CD4-positive, alpha-beta T cell (primary cell): ENCODE results near the gene HTR1B. TPM values are rescaled to one million over a fixed set of nuclear protein-coding genes. Genes with fewer than 3 reads are reported as not detected.

Source experiments
- ATAC-seq: fragments of 200-7000 bp; cut with Tn5 transposase; one replicate; pipeline ENCODE4 v1.10.0; 2022; ENCODE audit warnings: mild to moderate bottlenecking; ENCODE audit not compliant: poor library complexity
- CTCF ChIA-PET: fragments of 350-600 bp; sonication (Branson Sonifier 250); formaldehyde crosslinking; loops from one replicate; lab custom pipeline; 2021; ENCODE audit warnings: antibody characterized with exemption, inconsistent platforms; lab: Charles Lee
- POLR2A ChIA-PET: fragments of 350-600 bp; sonication (Branson Sonifier 250); formaldehyde crosslinking; loops from one replicate; lab custom pipeline; 2021; ENCODE audit warnings: antibody characterized with exemption, inconsistent platforms; lab: Charles Lee
- DNase-seq, 14 experiments: peaks; one replicate each; pipeline ENCODE4 v3.0.0-alpha.2; 2013 to 2020; ENCODE audit warnings: mixed read lengths in 2 of 14
- H3K27ac ChIP-seq, 2 donors: one replicate each; pipeline versions ENCODE4 v1.5.1 to v1.7.0; 2013; ENCODE audit warnings: low read length in 2 of 2, low read depth in 1 of 2, mild to moderate bottlenecking in 1 of 2
- H3K27me3 ChIP-seq, 2 experiments: 1 replicate in 1 of 2; 2 replicates in 1 of 2; pipeline versions ENCODE4 v1.6.1 to v1.7.0; 2013; ENCODE audit warnings: low read length in 2 of 2, control low read depth in 1 of 2, mild to moderate bottlenecking in 1 of 2, moderate library complexity in 1 of 2; ENCODE audit not compliant: insufficient read depth in 2 of 2, control insufficient read depth in 1 of 2
- H3K36me3 ChIP-seq: one replicate; pipeline ENCODE4 v1.6.1; 2013; ENCODE audit warnings: low read length, control low read depth; ENCODE audit not compliant: insufficient read depth
- H3K4me1 ChIP-seq: one replicate; pipeline ENCODE4 v1.6.1; 2013; ENCODE audit warnings: low read length, control low read depth; ENCODE audit not compliant: insufficient read depth
- H3K4me3 ChIP-seq: one replicate; pipeline ENCODE4 v1.5.1; 2013; ENCODE audit warnings: mild to moderate bottlenecking, low read length, moderate library complexity
- H3K9me3 ChIP-seq, 2 experiments: 1 replicate in 1 of 2; 2 replicates in 1 of 2; pipeline versions ENCODE4 v1.6.1 to v1.7.0; 2013; ENCODE audit warnings: low read length in 2 of 2, mild to moderate bottlenecking in 2 of 2, control low read depth in 1 of 2, moderate library complexity in 1 of 2; ENCODE audit not compliant: control insufficient read depth in 1 of 2, insufficient read depth in 1 of 2
- H3K27ac Mint-ChIP-seq: one replicate; pipeline ENCODE4 v1.8.0; 2020; ENCODE audit warnings: mixed read lengths
- H3K27me3 Mint-ChIP-seq: one replicate; pipeline ENCODE4 v1.8.0; 2021; ENCODE audit warnings: mixed read lengths
- H3K36me3 Mint-ChIP-seq: one replicate; pipeline ENCODE4 v1.8.0; 2021; ENCODE audit warnings: low read depth, mixed read lengths
- H3K4me1 Mint-ChIP-seq: one replicate; pipeline ENCODE4 v1.8.0; 2021; ENCODE audit warnings: low read depth, mixed read lengths
- H3K4me3 Mint-ChIP-seq: one replicate; pipeline ENCODE4 v1.8.0; 2020; ENCODE audit warnings: mild to moderate bottlenecking, mixed read lengths
- H3K9me3 Mint-ChIP-seq: one replicate; pipeline ENCODE4 v1.8.0; 2020; ENCODE audit warnings: mixed read lengths
- intact Hi-C, 2 experiments: fragments of 100-400 bp; cut with DNase I in 1 of 2; cut with micrococcal nuclease in 1 of 2; formaldehyde crosslinking; loops; one replicate each; pipeline versions ENCODE4 v1.15.1 to v1.9.0; 2023 to 2025; cut with DNase I, micrococcal nuclease
- total RNA-seq, 174 experiments: library from RNA in 2 of 174; stranded (reverse) in 2 of 174; gene quantifications; one replicate each; pipeline ENCODE4 v1.2.3 and lab custom pipeline; 2021 to 2026
- TF ChIP-seq, protein P1 (sequence below): fragments of 200-600 bp; IDR thresholded peaks from one replicate; pipeline ENCODE4 v1.8.0; 2022; ENCODE audit warnings: antibody characterized with exemption, mild to moderate bottlenecking

The HTR1B gene
- total RNA-seq, 2 experiments from 2014 or later = not detected

DNA sequence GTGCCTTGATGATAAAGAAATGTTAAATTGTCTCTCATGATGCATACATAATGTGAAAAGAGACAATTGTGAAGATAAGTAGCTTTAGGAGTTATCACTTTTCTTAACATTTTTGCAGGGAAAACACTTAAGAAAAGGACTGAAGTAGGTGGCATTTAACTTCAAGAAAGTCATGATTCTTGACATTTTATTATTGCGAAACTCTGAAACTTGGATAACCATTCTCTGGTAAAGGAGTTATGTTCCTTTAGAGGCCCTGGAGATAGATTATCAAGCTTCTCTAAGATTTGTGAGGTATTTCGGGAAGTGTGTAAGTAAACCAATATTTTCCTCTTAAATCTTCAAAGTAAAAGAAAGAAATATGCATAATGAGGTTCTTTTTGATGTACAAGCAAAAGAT is 38.5 kb downstream of the HTR1B start:
- Mint-ChIP-seq H3K4me1 (no peaks in the 10 kb centered on the region), H3K4me3 (no peak overlapping the region), H3K27ac (no peak overlapping the region), H3K9me3 (no peaks in the 10 kb centered on the region), H3K36me3 (no peaks in the 10 kb centered on the region), H3K27me3 (no peaks in the 10 kb centered on the region)
- Histone ChIP-seq H3K36me3 (no peaks in the 10 kb centered on the region), H3K27me3 (no peaks in the 10 kb centered on the region), H3K4me3 (no peak overlapping the region), H3K4me1 (no peaks in the 10 kb centered on the region), H3K27ac (no peak overlapping the region), H3K9me3 (peaks cover 0 to 8% of the 10 kb centered on the region in 2 experiments)
- DNase-seq = no peak
- no peak for ATAC-seq
- ChIA-PET CTCF (no interaction called here), POLR2A (no interaction called here)
- intact Hi-C loops = no loop called here
- TF ChIP-seq, protein P1, sequence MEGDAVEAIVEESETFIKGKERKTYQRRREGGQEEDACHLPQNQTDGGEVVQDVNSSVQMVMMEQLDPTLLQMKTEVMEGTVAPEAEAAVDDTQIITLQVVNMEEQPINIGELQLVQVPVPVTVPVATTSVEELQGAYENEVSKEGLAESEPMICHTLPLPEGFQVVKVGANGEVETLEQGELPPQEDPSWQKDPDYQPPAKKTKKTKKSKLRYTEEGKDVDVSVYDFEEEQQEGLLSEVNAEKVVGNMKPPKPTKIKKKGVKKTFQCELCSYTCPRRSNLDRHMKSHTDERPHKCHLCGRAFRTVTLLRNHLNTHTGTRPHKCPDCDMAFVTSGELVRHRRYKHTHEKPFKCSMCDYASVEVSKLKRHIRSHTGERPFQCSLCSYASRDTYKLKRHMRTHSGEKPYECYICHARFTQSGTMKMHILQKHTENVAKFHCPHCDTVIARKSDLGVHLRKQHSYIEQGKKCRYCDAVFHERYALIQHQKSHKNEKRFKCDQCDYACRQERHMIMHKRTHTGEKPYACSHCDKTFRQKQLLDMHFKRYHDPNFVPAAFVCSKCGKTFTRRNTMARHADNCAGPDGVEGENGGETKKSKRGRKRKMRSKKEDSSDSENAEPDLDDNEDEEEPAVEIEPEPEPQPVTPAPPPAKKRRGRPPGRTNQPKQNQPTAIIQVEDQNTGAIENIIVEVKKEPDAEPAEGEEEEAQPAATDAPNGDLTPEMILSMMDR = no peak

DNA sequence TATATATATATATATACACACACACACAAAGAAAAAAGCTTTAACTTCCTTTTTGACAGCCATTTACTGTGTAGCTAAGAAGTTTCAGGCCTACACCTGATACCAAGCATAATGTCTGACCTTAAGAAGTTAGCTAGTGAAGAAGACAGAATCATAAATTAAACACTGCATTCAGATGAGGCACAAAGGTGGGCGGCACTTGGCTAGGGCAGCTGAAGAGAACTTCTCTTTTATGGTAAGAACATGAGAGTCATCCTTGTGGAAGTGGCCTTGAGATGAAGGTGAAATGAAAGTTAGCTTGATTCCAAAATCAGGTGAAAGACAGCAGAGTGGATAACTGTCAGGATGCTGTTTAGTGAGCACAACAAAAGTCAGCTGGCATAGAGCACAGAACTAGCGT is 46.5 kb downstream of the HTR1B start:
- H3K4me1 Mint-ChIP-seq = no peaks in the 10 kb centered on the region
- ATAC-seq = no peak
- no peaks in the 10 kb centered on the region for H3K36me3 Mint-ChIP-seq
- H3K9me3 Mint-ChIP-seq = peaks cover 5% of the 10 kb centered on the region
- Histone ChIP-seq H3K36me3 (no peaks in the 10 kb centered on the region), H3K4me3 (no peak overlapping the region), H3K9me3 (no peaks in the 10 kb centered on the region), H3K27ac (no peak overlapping the region), H3K27me3 (no peaks in the 10 kb centered on the region), H3K4me1 (no peaks in the 10 kb centered on the region)
- H3K27ac Mint-ChIP-seq = no peak overlapping the region
- DNase-seq = no peak
- ChIA-PET POLR2A (no interaction called here), CTCF (interaction anchor here (0.8 kb wide), 1 partner anchor 16 kb away, joined by 3 read pairs; no protein-coding TSS in a partner anchor)
- intact Hi-C loops = no loop called here
- no peaks in the 10 kb centered on the region for H3K27me3 Mint-ChIP-seq
- TF ChIP-seq, protein P1 = no peak
- H3K4me3 Mint-ChIP-seq = no peak overlapping the region

DNA sequence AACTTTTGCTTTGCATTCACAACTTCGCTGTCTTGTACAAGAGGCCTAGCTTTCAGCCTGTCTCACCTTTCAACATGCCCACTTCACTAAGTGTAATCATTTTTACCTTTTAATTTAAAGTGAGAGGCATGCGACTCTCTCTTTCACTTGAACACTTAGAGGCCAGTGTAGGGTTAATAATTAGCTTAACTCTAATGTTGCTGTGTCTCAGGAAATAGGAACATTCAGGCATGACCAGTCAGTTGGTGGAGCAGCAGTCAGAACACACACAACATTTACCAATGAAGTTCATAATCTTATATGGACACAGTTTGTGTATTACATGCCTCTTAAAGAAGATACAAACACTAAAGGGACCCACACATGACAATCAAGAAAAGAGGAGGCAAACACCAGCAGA is 47.6 kb downstream of the HTR1B start:
- Mint-ChIP-seq H3K27ac (no peak overlapping the region), H3K9me3 (peaks cover 5% of the 10 kb centered on the region), H3K27me3 (no peaks in the 10 kb centered on the region), H3K36me3 (no peaks in the 10 kb centered on the region), H3K4me1 (no peaks in the 10 kb centered on the region), H3K4me3 (no peak overlapping the region)
- no peaks in the 10 kb centered on the region for H3K9me3 ChIP-seq
- TF ChIP-seq, protein P1 = no peak
- no peak for DNase-seq
- H3K4me3 ChIP-seq = no peak overlapping the region
- intact Hi-C loops = no loop called here
- no peaks in the 10 kb centered on the region for H3K27me3 ChIP-seq
- POLR2A ChIA-PET = no interaction called here
- H3K27ac ChIP-seq = no peak overlapping the region
- ATAC-seq = no peak
- H3K4me1 ChIP-seq = no peaks in the 10 kb centered on the region
- H3K36me3 ChIP-seq = no peaks in the 10 kb centered on the region
- CTCF ChIA-PET = no interaction called here

Other genes starting within 250 kb of the HTR1B start
- not detected for gene MEI4, start 189.5 kb upstream of the HTR1B start, total RNA-seq